HG02798 (cell line): ENCODE measurements around the gene CEP97.
"Not testable (repeated sequence)": the region's sequence is repeated elsewhere in the genome, so short reads cannot be mapped to it uniquely, and the experiment has no call there.

Experiments used
- ATAC-seq: cut with Tn5 transposase; IDR thresholded peaks from one replicate; pipeline ENCODE4 v1.9.1; 2021; ENCODE audit warnings: mild to moderate bottlenecking; ENCODE audit not compliant: unreplicated experiment, poor library complexity

Gene CEP97, protein sequence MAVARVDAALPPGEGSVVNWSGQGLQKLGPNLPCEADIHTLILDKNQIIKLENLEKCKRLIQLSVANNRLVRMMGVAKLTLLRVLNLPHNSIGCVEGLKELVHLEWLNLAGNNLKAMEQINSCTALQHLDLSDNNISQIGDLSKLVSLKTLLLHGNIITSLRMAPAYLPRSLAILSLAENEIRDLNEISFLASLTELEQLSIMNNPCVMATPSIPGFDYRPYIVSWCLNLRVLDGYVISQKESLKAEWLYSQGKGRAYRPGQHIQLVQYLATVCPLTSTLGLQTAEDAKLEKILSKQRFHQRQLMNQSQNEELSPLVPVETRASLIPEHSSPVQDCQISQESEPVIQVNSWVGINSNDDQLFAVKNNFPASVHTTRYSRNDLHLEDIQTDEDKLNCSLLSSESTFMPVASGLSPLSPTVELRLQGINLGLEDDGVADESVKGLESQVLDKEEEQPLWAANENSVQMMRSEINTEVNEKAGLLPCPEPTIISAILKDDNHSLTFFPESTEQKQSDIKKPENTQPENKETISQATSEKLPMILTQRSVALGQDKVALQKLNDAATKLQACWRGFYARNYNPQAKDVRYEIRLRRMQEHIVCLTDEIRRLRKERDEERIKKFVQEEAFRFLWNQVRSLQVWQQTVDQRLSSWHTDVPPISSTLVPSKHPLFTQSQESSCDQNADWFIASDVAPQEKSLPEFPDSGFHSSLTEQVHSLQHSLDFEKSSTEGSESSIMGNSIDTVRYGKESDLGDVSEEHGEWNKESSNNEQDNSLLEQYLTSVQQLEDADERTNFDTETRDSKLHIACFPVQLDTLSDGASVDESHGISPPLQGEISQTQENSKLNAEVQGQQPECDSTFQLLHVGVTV

DNA sequence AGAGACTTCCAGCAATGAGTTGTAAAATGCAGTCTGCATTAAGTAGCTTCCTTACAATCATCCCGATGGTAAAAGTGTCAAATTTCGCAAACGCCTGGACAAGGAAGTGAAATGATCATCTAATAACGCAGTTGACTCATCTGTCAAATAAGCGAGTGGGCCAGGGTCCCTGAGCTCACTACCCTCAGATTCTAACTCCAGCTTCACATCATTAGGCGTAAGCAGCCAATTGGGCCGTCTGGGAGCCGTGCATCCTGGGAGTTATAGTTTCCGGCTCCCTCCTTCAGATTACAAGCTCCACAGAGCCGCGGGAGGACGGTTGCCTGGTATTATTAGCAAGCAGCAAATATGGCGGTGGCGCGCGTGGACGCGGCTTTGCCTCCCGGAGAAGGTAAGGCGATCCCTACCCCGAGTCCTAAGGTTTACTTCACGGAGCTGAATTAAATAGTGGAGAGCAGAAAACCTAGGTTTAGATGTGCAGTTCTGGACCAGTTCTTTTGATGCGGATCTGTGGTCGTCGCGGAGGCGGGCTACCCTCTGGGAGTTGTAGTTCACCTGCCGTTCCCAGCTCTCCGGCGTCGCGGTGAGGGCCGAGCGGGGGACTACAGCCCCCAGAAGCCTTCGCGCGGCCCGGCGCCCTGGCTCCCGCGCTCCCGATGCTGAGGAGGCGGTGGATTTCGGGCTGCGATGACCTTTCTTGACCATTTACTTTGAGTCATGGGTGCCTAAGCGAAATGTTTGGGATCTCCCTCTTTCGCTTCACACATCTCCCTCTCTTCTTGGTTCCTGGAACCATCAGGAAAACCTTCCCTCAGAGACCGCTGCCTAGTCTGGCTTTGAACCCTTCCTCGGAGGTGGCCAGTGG is at the start of gene CEP97:
TSS of gene CEP97 (plus strand) at position 286 of the 865 bp plus-strand sequence. CDS start at position 349, 63 bp downstream.
- ATAC-seq, result peak; percentile 93

DNA sequence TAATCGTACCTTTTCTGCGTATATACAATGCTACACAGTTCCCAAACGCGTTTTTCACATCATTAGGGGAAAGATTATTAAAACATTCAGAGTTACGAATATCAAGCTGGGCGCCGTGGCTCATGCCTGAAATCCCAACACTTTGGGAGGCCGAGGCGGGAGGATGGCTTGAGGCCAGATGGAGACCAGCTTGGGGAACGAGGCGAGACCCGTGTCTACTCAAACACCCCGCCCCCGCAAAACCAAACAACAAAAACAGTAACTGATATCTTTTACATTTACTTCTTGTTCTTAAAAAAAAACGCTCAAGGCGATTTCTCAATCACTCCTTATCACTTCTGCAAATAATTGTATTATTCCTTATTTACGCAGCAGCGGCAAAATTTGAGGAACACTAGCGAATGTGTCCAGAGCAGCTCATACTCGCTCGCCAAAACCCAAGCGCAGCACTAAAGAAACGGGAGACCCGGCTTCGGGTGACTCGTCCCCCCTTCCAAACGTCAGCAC is 48.7 kb upstream of the CEP97 start:
- no peak for ATAC-seq

DNA sequence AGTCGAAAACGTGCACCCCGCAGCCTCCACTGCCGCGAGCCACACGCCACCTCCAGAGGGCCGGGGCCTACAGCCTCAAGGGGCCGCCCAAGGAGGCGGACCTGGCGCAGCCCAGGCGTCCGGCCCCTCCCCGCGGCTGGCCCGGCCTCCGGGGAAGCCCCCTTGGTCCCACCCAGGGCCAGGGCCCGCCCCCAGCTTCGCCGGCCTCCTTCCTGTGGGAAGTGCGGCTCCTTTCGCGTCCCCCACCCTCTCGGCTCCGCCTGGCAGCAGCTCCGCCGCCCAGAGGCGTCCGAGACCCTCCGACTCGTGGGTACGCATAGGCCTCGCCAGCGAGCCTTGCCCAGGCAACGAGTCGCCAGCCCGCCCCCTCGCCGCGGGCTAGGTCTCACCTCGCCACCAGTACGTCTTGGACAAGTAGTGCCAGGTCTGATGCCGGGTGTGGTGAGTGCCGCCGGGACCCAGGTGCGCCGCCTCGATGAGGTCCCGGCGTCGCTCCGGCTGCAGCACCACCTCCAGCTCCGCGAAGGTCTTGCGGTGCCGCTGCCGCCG is 48.1 kb upstream of the CEP97 start:
- peak; percentile 89 for ATAC-seq

DNA sequence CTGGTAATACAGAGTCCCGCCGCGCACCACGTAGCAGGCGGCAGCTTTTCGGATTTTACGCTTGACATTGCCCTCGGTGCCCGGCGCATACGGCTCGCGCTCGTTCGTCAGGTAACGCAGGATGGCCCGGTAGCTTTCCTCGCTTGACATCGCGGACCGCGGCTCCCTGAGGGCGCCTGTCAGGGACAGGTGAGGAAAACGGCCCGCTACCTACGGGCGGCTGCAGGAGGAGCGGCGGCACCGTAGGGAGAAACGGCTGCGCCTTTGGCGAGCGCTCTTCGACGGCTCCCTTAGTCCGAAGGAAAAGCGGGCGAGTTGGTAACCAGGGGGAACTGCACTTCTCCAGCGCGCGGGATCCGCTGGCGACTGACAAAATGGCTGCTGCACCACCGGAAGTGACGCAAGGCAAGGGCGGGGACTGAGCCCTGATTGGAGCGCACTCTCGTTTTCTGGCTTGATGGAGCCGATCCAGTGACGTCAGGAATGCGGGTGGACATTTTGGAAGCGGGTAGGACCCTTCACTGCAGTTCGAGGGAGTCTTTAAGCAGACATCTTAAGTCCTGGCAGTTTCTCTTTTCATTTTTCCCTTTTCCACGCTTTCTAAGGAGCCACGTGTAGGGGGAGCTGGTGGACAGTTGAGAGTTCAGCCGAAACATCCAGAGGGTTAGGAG is 47.5 kb upstream of the CEP97 start, which contains the start of gene ZBTB11:
TSS of gene ZBTB11 (minus strand) at position 368 of the 671 bp plus-strand sequence. CDS start at position 150, 218 bp downstream.
- peak; percentile 69 for ATAC-seq

DNA sequence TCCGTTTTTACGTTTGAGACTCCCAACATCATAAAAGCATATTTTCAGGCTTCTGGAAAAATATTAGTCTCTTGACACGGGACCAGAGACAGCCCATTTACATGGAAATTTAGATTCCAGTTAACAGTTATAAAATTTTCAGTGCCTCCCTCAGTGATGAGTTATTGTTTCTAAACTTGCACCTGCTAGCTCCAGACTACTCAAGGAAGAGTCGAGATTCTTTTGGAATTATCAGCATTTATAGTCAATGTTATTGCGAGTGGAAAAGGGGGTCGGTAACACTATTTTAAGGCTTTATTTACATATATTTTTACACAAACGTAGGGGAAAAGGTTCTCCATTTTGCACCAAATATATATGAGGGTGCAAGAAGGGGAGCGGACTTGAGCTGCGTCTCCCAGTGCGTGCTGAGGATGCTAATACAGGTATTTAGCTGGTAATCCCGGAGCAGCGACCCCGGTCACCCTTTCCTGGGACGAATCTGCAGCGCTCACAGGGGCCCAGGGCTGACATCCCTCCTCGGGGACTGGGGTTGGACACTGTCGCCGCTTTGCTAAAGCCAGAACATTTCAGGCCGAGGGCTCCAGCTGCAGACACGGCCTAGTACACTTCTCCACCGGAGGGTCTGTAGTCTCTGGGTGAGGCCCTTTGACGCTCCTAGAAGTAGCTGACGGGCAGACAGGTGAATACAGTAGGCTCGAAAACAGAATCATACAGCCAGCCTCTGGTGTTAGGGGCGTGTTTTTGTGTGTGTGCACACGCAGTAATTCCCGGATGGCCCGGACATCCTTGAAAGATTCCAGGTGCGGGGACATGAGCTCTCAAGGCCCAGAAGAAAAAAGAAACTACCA is 46.8 kb upstream of the CEP97 start:
- ATAC-seq, result no peak

DNA sequence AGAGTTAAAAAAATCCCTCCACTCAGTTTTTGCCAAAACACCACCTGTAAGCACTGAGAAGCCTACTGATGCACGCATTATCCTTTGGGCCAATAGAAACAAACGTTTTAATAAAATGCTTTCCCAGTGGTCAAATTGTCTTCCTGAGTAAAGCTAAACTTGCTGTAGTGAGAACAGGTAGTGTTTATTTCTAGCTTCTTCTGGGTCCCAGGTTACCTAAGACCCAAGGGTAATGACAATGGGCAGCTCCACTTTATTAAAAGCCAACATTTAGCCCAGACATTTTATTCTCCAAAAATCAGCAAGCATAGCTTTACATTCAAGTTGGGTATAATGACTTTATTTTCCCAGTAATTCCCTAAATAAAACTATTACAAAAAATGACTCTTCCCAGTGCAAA is 45.6 kb upstream of the CEP97 start:
- not testable (repeated sequence) for ATAC-seq

DNA sequence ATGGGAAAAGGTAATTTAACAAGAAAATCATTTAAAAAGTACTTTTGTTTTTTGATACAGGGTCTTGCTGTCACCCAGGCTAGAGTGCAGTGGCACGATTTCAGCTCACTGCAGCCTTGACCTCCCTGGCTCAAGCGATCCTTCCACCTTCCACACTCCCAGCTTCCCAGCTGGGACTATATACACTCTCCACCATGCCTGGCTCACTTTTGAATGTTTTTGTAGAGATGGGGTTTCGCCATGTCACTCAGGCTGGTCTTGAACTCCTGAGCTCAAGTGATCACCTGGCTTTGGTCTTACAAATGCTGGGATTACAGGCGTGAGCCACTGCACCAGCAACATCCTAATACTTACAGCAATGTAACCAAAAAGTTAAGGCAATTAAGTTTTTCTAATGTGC is 43.9 kb upstream of the CEP97 start:
- no peak for ATAC-seq

DNA sequence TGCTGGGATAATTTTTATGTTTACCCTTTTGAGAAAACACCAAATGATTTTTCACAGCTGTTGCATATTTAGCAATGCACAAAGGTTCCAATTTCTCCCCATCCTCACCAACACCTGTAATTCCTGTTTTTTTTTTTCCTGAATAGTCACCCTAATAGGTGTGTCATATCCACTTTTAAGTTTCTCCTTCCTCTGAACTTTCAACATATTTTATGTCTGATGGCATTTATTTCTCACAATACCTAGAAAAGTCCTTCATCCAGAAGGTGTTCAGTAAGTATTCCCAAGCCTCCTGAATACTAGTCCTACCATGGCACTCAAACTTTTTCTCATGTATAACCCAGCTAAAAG is 39.4 kb upstream of the CEP97 start:
- no peak for ATAC-seq

DNA sequence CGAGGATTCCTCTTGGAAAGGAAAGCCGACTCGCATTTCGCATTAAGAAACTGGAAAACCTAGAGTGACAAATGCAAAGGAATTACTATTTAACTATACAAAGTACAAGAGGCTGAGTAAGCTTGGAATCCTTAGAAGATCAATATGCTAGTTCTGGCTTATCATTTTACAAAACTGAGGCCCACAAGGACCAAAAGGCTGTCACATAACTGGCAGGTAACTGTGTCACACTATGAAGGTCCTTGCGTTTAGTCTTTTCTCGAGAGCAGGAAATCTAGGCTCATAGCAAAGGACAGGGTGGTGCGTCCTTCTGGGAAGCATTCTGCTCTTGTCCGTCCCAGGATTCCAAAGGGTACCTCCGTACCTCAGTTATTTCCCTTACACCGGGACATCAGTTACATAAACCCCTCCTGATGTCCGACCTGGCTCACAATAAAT is 38.5 kb upstream of the CEP97 start:
- peak; percentile 13 for ATAC-seq

DNA sequence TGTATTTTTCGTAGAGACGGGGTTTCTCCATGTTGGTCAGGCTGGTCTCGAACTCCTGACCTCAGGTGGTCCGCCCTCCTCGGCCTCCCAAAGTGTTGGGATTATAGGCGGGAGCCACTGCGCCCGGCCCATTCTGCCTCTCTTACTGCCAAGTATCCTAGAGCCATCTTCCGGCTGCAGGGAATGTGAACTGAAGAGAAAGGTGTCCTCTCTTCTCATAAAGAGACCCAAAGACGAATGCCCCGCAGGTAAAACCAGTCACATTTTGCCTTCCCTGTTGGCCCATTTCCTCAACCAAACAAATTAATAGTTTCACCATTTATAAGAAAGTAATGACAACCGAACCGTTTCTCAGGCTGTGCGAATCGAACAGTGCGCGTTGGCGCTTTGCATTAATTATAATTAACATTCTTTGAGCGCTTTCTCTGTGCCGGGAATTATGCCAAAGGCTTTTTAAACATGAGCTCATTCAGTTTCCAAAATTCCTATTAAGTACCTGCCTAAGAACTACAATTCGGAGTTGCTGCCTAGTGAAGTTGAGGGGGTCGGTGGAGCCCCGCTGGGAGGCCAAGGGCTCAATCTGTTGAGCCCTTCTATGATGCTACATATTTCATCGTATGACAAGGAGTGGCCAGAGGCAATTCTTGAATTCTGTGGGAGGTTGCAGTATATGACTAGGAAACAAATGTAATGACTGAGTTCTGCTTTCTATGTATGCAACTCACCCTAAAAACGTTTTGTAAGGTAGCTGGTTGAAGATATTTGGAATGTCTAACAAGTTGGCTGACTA is 37.1 kb upstream of the CEP97 start:
- no peak for ATAC-seq

DNA sequence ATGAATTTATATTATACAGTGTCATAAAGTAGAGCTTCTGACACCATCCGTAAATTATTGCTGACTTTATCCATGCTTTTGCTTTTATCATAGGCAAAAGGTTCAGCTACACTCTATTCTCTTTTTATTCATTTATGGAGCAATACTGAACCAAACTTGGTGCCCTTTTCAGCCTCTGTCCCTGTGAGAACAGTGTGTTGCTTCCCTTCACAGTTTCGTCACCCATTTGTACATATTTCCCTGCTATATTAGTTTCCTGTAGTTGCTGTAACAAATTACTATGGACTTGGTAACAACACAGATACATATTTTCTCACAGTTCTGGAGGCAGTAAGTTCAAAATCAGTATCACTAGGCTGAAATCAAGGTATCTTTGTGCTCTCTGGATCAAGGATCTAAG is 35.1 kb upstream of the CEP97 start:
- ATAC-seq, result no peak

DNA sequence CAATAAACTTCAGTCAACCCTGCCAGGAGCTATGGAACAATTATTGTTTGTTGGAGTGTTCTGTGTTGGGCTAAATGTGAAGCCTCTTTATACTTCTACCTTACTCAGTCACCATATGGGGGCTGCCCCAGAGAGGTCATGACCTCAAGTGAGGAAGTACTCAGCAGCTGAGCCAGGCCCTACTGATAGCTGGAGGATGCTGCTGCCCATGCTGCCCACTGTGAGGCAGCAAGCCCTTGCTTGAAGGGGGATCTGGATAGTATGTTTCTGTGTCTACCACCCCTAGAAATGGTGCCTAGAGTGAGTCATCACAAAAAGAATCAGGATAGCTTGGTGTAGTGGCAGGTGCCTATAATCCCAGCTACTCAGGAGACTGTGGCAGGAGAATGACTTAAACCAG is 33.4 kb upstream of the CEP97 start:
- peak; percentile 21 for ATAC-seq

DNA sequence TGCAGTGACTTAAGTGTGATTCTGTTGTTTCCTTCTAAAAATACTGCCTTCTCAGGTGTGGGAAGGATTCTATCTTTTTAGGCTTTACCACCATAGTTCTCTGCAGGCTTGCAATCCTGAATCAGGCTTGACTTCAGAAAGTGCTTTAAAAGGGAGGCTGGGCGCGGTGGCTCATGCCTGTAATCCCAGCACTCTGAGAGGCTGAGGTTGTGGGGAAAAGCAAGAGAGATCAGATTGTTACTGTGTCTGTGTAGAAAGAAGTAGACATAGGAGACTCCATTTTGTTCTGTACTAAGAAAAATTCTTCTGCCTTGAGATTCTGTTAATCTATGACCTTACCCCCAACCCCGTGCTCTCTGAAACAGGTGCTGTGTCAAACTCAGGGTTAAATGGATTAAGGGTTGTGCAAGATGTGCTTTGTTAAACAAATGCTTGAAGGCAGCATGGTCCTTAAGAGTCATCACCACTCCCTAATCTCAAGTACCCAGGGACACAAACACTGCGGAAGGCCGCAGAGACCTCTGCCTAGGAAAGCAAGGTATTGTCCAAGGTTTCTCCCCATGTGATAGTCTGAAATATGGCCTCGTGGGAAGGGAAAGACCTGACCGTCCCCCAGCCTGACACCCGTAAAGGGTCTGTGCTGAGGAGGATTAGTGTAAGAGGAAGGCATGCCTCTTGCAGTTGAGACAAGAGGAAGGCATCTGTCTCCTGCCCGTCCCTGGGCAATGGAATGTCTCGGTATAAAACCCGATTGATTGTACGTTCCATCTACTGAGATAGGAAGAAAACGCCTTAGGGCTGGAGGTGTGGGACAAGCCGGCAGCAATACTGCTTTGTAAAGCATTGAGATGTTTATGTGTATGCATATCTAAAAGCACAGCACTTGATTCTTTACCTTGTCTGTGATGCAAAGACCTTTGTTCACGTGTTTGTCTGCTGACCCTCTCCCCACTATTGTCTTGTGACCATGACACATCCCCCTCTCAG is 32.4 kb upstream of the CEP97 start:
- ATAC-seq, result not testable (repeated sequence)

DNA sequence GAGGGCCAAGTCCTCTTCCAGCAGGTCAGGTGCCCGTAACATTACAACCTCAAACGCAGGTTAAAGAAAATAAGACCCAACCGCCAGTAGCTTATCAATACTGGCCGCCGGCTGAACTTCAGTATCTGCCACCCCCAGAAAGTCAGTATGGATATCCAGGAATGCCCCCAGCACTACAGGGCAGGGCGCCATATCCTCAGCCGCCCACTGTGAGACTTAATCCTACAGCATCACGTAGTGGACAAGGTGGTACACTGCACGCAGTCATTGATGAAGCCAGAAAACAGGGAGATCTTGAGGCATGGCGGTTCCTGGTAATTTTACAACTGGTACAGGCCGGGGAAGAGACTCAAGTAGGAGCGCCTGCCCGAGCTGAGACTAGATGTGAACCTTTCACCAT is 30.9 kb upstream of the CEP97 start:
- peak; percentile 95 for ATAC-seq

DNA sequence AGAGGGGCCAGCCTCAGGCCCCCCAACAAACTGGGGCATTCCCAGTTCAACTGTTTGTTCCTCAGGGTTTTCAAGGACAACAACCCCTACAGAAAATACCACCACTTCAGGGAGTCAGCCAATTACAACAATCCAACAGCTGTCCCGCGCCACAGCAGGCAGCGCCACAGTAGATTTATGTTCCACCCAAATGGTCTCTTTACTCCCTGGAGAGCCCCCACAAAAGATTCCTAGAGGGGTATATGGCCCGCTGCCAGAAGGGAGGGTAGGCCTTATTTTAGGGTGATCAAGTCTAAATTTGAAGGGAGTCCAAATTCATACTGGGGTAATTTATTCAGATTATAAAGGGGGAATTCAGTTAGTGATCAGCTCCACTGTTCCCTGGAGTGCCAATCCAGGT is 29.6 kb upstream of the CEP97 start:
- ATAC-seq, result not testable (repeated sequence)

DNA sequence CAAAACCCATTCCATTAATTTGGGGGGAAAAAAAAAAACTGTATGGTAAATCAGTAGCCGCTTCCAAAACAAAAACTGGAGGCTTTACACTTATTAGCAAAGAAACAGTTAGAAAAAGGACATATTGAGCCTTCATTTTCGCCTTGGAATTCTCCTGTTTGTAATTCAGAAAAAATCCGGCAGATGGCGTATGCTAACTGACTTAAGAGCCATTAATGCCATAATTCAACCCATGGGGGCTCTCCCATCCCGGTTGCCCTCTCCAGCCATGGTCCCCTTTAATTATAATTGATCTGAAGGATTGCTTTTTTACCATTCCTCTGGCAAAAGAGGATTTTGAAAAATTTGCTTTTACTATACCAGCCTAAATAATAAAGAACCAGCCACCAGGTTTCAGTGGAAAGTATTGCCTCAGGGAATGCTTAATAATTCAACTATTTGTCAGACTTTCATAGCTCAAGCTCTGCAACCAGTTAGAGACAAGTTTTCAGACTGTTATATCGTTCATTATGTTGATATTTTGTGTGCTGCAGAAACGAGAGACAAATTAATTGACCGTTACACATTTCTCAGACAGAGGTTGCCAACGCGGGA is 28.5 kb upstream of the CEP97 start:
- ATAC-seq, result no peak
